WTC11 (cell line): ENCODE results near the gene PIP4K2A. TPM values are rescaled to one million over a fixed set of nuclear protein-coding genes. Genes with fewer than 3 reads are reported as not detected.
A peak's percentile ranks its signal among the peaks of the same experiment; 100 is the strongest.

Experiments used
- ATAC-seq: fragments of 200-7000 bp; cut with Tn5 transposase; 2 replicates; pipeline ENCODE4 v1.10.0; 2021; ENCODE audit warnings: mild to moderate bottlenecking, moderate library complexity
- CTCF ChIA-PET: fragments of 300-600 bp; sonication (Branson Sonifier 250); formaldehyde crosslinking; loops from one replicate; lab custom pipeline; 2021; ENCODE audit warnings: antibody characterized with exemption; lab: Charles Lee
- POLR2A ChIA-PET: fragments of 350-600 bp; sonication (Branson Sonifier 250); formaldehyde crosslinking; loops from one replicate; lab custom pipeline; 2021; ENCODE audit warnings: antibody characterized with exemption; lab: Charles Lee
- DNase-seq: peaks from one replicate; pipeline ENCODE4 v3.0.0; 2021; ENCODE audit warnings: low spot score
- H3K27ac Mint-ChIP-seq: 2 replicates; pipeline ENCODE4 v1.8.0; 2021; ENCODE audit warnings: mixed read lengths
- H3K27me3 Mint-ChIP-seq: 2 replicates; pipeline ENCODE4 v1.8.0; 2021; ENCODE audit warnings: low read depth, mild to moderate bottlenecking, moderate library complexity, mixed read lengths
- H3K36me3 Mint-ChIP-seq: 2 replicates; pipeline ENCODE4 v1.8.0; 2021; ENCODE audit warnings: mixed read lengths
- H3K4me1 Mint-ChIP-seq: 2 replicates; pipeline ENCODE4 v1.8.0; 2022; ENCODE audit warnings: mixed read lengths
- H3K4me3 Mint-ChIP-seq: 2 replicates; pipeline ENCODE4 v1.8.0; 2021; ENCODE audit warnings: mild to moderate bottlenecking, moderate library complexity, mixed read lengths
- H3K9me3 Mint-ChIP-seq: 2 replicates; pipeline ENCODE4 v1.8.0; 2021; ENCODE audit warnings: mixed read lengths
- ATF2 ChIP-seq: sonication (generic); formaldehyde crosslinking; IDR thresholded peaks from 2 replicates; pipeline ENCODE4 v1.8.1; 2022; ENCODE audit warnings: low read depth, missing genetic modification reagents, borderline replicate concordance
- ATF6 ChIP-seq: sonication (generic); formaldehyde crosslinking; IDR thresholded peaks from 2 replicates; pipeline ENCODE4 v1.8.1; 2023; ENCODE audit warnings: mild to moderate bottlenecking, missing genetic modification reagents
- CDX4 ChIP-seq: fragments of 250-450 bp; sonication (Bioruptor Pico); IDR thresholded peaks from 2 replicates; pipeline ENCODE4 v1.9.0; 2021; ENCODE audit warnings: moderate library complexity, mild to moderate bottlenecking, inconsistent platforms, borderline replicate concordance
- E2F1 ChIP-seq: sonication (generic); formaldehyde crosslinking; IDR thresholded peaks from 2 replicates; pipeline ENCODE4 v1.8.0; 2022; ENCODE audit warnings: mild to moderate bottlenecking, missing genetic modification reagents
- FOXJ3 ChIP-seq: sonication (generic); formaldehyde crosslinking; IDR thresholded peaks from 2 replicates; pipeline ENCODE4 v1.9.0; 2021; ENCODE audit warnings: missing genetic modification reagents, mild to moderate bottlenecking, borderline replicate concordance
- JUN ChIP-seq: sonication (generic); formaldehyde crosslinking; IDR thresholded peaks from 2 replicates; pipeline ENCODE4 v1.8.0; 2023; ENCODE audit warnings: mild to moderate bottlenecking, missing genetic modification reagents
- NFATC4 ChIP-seq: fragments of 250-450 bp; sonication (Bioruptor Pico); IDR thresholded peaks from 2 replicates; pipeline ENCODE4 v1.9.0; 2021; ENCODE audit warnings: mild to moderate bottlenecking
- NR3C1 ChIP-seq: sonication (generic); formaldehyde crosslinking; conservative IDR thresholded peaks from 2 replicates; pipeline ENCODE4 v1.8.1; 2023; ENCODE audit warnings: low read depth, mild to moderate bottlenecking, missing genetic modification reagents
- SOX15 ChIP-seq: fragments of 250-450 bp; sonication (Bioruptor Pico); IDR thresholded peaks from 2 replicates; pipeline ENCODE4 v1.9.0; 2021; ENCODE audit warnings: mild to moderate bottlenecking
- ZBTB21 ChIP-seq: sonication (generic); formaldehyde crosslinking; IDR thresholded peaks from 2 replicates; pipeline ENCODE4 v1.8.1; 2023; ENCODE audit warnings: mild to moderate bottlenecking, missing genetic modification reagents, borderline replicate concordance
- ZMAT4 ChIP-seq: fragments of 250-450 bp; sonication (Bioruptor Pico); IDR thresholded peaks from 2 replicates; pipeline ENCODE4 v1.9.0; 2021; ENCODE audit warnings: mild to moderate bottlenecking
- ZNF416 ChIP-seq: fragments of 250-450 bp; sonication (Bioruptor Pico); IDR thresholded peaks from 2 replicates; pipeline ENCODE4 v1.9.0; 2021; ENCODE audit warnings: mild to moderate bottlenecking, inconsistent platforms
- ZNF423 ChIP-seq: fragments of 250-450 bp; sonication (Bioruptor Pico); IDR thresholded peaks from 2 replicates; pipeline ENCODE4 v2.1.2; 2022; ENCODE audit warnings: mild to moderate bottlenecking, moderate library complexity
- total RNA-seq: library from RNA; stranded (reverse); gene quantifications from 3 replicates; pipeline ENCODE4 v1.2.3, GENCODE V29; 2021
- TF ChIP-seq, protein P1 (sequence below): fragments of 250-450 bp; sonication (Bioruptor Pico); IDR thresholded peaks from 2 replicates; pipeline ENCODE4 v1.9.0; 2021; ENCODE audit warnings: mild to moderate bottlenecking
- TF ChIP-seq, protein P2 (sequence below): sonication (generic); formaldehyde crosslinking; conservative IDR thresholded peaks from 2 replicates; pipeline ENCODE4 v1.8.1; 2022; ENCODE audit warnings: mild to moderate bottlenecking, missing genetic modification reagents
- TF ChIP-seq, protein P3 (sequence below): sonication (generic); formaldehyde crosslinking; IDR thresholded peaks from 2 replicates; pipeline ENCODE4 v1.8.1; 2022; ENCODE audit warnings: missing genetic modification reagents, borderline replicate concordance
- TF ChIP-seq, protein P4 (sequence below): fragments of 250-450 bp; sonication (Bioruptor Pico); conservative IDR thresholded peaks from 2 replicates; pipeline ENCODE4 v1.9.0; 2021; ENCODE audit warnings: mild to moderate bottlenecking
- TF ChIP-seq, protein P5 (sequence below): sonication (generic); formaldehyde crosslinking; IDR thresholded peaks from 2 replicates; pipeline ENCODE4 v1.8.0; 2023; ENCODE audit warnings: mild to moderate bottlenecking, missing genetic modification reagents

The PIP4K2A gene
- total RNA-seq, 1 experiment from 2014 or later = 47.5 TPM

DNA sequence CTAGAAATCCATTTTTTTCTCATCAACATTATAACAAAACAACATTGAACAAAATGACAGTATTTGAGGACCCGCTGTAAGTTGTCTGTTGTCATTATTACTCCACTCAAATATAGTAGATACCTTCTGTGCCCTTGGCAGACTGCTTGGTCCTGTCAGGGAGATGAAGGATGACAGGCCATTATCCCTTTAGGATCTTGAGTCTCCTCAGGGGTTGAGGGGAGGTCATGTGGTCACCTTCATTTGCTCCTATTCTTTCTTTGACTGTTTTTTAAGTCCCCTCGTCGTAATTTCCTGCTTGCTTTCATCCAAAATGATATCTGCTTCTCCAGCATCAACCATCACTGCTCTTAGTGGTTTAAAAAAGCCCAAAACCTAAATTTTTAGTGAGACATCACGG, 2.6 kb upstream of the PIP4K2A start (continued):
- TF ChIP-seq, protein P1, sequence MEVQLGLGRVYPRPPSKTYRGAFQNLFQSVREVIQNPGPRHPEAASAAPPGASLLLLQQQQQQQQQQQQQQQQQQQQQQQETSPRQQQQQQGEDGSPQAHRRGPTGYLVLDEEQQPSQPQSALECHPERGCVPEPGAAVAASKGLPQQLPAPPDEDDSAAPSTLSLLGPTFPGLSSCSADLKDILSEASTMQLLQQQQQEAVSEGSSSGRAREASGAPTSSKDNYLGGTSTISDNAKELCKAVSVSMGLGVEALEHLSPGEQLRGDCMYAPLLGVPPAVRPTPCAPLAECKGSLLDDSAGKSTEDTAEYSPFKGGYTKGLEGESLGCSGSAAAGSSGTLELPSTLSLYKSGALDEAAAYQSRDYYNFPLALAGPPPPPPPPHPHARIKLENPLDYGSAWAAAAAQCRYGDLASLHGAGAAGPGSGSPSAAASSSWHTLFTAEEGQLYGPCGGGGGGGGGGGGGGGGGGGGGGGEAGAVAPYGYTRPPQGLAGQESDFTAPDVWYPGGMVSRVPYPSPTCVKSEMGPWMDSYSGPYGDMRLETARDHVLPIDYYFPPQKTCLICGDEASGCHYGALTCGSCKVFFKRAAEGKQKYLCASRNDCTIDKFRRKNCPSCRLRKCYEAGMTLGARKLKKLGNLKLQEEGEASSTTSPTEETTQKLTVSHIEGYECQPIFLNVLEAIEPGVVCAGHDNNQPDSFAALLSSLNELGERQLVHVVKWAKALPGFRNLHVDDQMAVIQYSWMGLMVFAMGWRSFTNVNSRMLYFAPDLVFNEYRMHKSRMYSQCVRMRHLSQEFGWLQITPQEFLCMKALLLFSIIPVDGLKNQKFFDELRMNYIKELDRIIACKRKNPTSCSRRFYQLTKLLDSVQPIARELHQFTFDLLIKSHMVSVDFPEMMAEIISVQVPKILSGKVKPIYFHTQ = no peak

- no peak overlapping the region for H3K27ac Mint-ChIP-seq
- no peaks in the 10 kb centered on the region for H3K9me3 Mint-ChIP-seq
- TF ChIP-seq, protein P2, sequence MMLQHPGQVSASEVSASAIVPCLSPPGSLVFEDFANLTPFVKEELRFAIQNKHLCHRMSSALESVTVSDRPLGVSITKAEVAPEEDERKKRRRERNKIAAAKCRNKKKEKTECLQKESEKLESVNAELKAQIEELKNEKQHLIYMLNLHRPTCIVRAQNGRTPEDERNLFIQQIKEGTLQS (CRISPR knock-in tag) = no peak
- TF ChIP-seq ATF2 (CRISPR knock-in tag) (no peak), E2F1 (CRISPR knock-in tag) (no peak), NFATC4 (CRISPR knock-in tag) (no peak), CDX4 (CRISPR knock-in tag) (no peak), ZMAT4 (CRISPR knock-in tag) (no peak), ZBTB21 (CRISPR knock-in tag) (no peak), ZNF423 (CRISPR knock-in tag) (no peak), NR3C1 (CRISPR knock-in tag) (no peak), ATF6 (CRISPR knock-in tag) (no peak), ZNF416 (CRISPR knock-in tag) (no peak), JUN (no peak), SOX15 (CRISPR knock-in tag) (no peak), FOXJ3 (CRISPR knock-in tag) (no peak)
- TF ChIP-seq, protein P3, sequence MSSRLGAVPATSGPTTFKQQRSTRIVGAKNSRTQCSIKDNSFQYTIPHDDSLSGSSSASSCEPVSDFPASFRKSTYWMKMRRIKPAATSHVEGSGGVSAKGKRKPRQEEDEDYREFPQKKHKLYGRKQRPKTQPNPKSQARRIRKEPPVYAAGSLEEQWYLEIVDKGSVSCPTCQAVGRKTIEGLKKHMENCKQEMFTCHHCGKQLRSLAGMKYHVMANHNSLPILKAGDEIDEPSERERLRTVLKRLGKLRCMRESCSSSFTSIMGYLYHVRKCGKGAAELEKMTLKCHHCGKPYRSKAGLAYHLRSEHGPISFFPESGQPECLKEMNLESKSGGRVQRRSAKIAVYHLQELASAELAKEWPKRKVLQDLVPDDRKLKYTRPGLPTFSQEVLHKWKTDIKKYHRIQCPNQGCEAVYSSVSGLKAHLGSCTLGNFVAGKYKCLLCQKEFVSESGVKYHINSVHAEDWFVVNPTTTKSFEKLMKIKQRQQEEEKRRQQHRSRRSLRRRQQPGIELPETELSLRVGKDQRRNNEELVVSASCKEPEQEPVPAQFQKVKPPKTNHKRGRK (CRISPR knock-in tag) = no peak
- TF ChIP-seq, protein P4, sequence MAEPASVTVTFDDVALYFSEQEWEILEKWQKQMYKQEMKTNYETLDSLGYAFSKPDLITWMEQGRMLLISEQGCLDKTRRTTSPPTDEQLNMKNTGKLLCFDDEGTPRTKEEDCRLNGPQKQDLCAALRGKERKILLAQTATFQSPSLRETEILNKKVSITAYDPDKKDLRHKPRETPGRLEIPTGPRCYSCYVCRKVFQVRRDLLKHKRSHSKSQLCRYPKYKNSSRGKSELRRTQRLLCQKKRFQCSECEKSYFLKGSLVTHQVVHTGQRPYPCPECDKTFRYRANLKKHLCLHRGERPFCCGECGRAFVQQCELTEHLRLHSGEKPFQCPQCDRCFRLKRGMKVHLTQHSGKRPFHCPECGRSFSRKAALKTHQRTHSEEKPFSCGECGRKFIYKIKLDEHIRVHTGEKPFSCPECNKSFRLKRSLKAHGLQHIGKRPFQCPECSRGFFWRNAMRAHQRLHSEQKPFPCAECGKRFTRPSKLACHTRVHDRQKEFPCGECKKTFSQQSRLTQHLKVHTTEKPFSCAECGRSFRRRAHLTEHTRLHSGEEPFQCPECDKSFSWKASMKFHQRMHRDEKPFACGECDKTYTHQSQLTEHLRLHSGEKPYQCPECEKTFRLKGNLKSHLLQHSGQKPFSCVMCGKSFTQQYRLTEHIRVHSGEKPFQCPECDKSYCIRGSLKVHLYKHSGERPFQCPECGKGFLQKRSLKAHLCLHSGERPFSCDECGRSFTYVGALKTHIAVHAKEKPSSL = no peak
- TF ChIP-seq, protein P5, sequence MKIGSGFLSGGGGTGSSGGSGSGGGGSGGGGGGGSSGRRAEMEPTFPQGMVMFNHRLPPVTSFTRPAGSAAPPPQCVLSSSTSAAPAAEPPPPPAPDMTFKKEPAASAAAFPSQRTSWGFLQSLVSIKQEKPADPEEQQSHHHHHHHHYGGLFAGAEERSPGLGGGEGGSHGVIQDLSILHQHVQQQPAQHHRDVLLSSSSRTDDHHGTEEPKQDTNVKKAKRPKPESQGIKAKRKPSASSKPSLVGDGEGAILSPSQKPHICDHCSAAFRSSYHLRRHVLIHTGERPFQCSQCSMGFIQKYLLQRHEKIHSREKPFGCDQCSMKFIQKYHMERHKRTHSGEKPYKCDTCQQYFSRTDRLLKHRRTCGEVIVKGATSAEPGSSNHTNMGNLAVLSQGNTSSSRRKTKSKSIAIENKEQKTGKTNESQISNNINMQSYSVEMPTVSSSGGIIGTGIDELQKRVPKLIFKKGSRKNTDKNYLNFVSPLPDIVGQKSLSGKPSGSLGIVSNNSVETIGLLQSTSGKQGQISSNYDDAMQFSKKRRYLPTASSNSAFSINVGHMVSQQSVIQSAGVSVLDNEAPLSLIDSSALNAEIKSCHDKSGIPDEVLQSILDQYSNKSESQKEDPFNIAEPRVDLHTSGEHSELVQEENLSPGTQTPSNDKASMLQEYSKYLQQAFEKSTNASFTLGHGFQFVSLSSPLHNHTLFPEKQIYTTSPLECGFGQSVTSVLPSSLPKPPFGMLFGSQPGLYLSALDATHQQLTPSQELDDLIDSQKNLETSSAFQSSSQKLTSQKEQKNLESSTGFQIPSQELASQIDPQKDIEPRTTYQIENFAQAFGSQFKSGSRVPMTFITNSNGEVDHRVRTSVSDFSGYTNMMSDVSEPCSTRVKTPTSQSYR = no peak
- CTCF ChIA-PET = no interaction called here
- POLR2A ChIA-PET = no interaction called here
- ATAC-seq (no peak), DNase-seq (no peak)
- peak overlapping the region; percentile 63 for H3K4me3 Mint-ChIP-seq
- peaks cover 9% of the 10 kb centered on the region for H3K27me3 Mint-ChIP-seq
- peaks cover 29% of the 10 kb centered on the region for H3K4me1 Mint-ChIP-seq
- H3K36me3 Mint-ChIP-seq = no peaks in the 10 kb centered on the region
These were observed 880 bp upstream of the PIP4K2A start for GRCh38 chr10:22715290-22715625.
